DND-41 (cell line): ENCODE data around the gene MYLK4.

ENCODE experiments used
- ATAC-seq: fragments of 200-7000 bp; cut with Tn5 transposase; 3 replicates; pipeline ENCODE4 v1.9.1; 2021; ENCODE audit warnings: low read depth; ENCODE audit not compliant: insufficient read depth
- DNase-seq: peaks from one replicate; pipeline ENCODE4 v3.0.0-alpha.2; 2020
- H2AFZ ChIP-seq: 2 replicates; pipeline ENCODE4 v1.6.0; 2012; ENCODE audit warnings: low read depth, low read length
- H3K27ac ChIP-seq: 2 replicates; pipeline ENCODE4 v1.5.1; 2012; ENCODE audit warnings: low read length, inconsistent platforms
- H3K27me3 ChIP-seq: fragments of 200-600 bp; sonication (generic); 2 replicates; pipeline ENCODE4 v1.6.0; 2012; ENCODE audit warnings: low read length, mild to moderate bottlenecking, inconsistent platforms; ENCODE audit not compliant: insufficient read depth, poor library complexity
- H3K36me3 ChIP-seq: 2 replicates; pipeline ENCODE4 v1.5.1; 2012; ENCODE audit warnings: low read length, inconsistent platforms; ENCODE audit not compliant: insufficient read depth
- H3K4me1 ChIP-seq: 2 replicates; pipeline ENCODE4 v1.5.1; 2012; ENCODE audit warnings: mild to moderate bottlenecking, low read length; ENCODE audit not compliant: insufficient read depth
- H3K4me2 ChIP-seq: 2 replicates; pipeline ENCODE4 v1.6.0; 2012; ENCODE audit warnings: mild to moderate bottlenecking, moderate library complexity, low read length, inconsistent platforms; ENCODE audit not compliant: insufficient read depth
- H3K4me3 ChIP-seq, 2 experiments: fragments of 200-600 bp in 1 of 2; shearing (Covaris generic) in 1 of 2; 2 replicates each; pipeline ENCODE4 v1.5.1; 2012 to 2016; ENCODE audit warnings: inconsistent platforms in 2 of 2, low read length in 2 of 2, mild to moderate bottlenecking in 2 of 2, low read depth in 1 of 2, moderate library complexity in 1 of 2
- H3K79me2 ChIP-seq: 2 replicates; pipeline ENCODE4 v1.6.0; 2012; ENCODE audit warnings: low read length, inconsistent platforms; ENCODE audit not compliant: insufficient read depth
- H3K9ac ChIP-seq: 2 replicates; pipeline ENCODE4 v1.6.0; 2012; ENCODE audit warnings: low read depth, mild to moderate bottlenecking, inconsistent platforms, low read length, moderate library complexity
- H3K9me3 ChIP-seq: 2 replicates; pipeline ENCODE4 v1.5.1; 2012; ENCODE audit warnings: low read length, moderate library complexity, mild to moderate bottlenecking, inconsistent platforms; ENCODE audit not compliant: insufficient read depth, severe bottlenecking
- H4K20me1 ChIP-seq: 2 replicates; pipeline ENCODE4 v1.6.0; 2012; ENCODE audit warnings: low read length; ENCODE audit not compliant: insufficient read depth
- CTCF ChIP-seq: IDR thresholded peaks from 2 replicates; pipeline ENCODE4 v1.5.1; 2012; ENCODE audit warnings: borderline replicate concordance, low read length, moderate library complexity, mild to moderate bottlenecking; ENCODE audit not compliant: poor library complexity, severe bottlenecking; ENCODE audit errors: extremely low read depth
- EZH2 ChIP-seq: IDR thresholded peaks from 3 replicates; pipeline ENCODE4 v1.6.1; 2012; ENCODE audit warnings: borderline replicate concordance, low read depth, mild to moderate bottlenecking, moderate library complexity, low read length, inconsistent platforms; ENCODE audit not compliant: severe bottlenecking

Gene MYLK4

DNA sequence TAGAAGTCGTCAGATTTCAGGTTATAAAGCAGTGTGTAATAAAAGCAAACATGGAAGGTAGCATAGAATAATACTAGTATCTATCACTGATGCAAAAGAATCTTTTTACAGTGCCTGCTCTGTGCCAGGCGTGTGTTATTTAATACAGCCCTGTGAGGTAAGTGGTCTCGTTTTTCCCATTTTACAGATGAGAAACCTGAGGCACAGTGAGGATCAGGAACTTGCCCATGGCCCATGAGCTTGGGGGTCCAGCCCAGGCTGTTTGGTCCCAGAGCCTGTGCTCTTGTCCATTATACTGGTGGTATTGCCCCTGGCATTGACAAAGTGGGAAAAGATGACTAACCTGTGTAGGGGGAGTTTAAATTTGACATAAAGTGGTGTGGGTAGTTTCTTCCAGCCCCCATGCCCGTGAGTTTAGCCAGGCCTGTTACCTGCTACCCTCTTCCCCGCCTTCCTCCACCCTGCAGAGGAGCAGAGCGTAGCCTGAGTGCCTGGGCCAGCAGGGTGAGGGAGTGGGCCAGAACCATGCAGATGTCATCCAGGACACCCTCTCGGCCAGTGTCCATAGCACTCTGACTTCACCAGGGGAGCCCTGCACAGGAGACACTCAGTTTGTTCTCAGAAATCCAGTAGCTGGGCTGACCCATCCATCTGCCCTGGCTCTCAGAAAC is 31.1 kb upstream of the MYLK4 start:
- Histone ChIP-seq H4K20me1 (peaks cover 64% of the 10 kb centered on the region), H3K27me3 (no peaks in the 10 kb centered on the region), H3K4me2 (no peak overlapping the region), H3K9me3 (no peaks in the 10 kb centered on the region), H2AFZ (no peak overlapping the region), H3K9ac (no peak overlapping the region), H3K27ac (no peak overlapping the region), H3K4me3 (no peak overlapping the region), H3K36me3 (peaks cover 94% of the 10 kb centered on the region), H3K79me2 (peaks cover 91% of the 10 kb centered on the region), H3K4me1 (no peaks in the 10 kb centered on the region)
- TF ChIP-seq CTCF = no peak
- no peak for TF ChIP-seq EZH2
- ATAC-seq = no peak
- no peak for DNase-seq

DNA sequence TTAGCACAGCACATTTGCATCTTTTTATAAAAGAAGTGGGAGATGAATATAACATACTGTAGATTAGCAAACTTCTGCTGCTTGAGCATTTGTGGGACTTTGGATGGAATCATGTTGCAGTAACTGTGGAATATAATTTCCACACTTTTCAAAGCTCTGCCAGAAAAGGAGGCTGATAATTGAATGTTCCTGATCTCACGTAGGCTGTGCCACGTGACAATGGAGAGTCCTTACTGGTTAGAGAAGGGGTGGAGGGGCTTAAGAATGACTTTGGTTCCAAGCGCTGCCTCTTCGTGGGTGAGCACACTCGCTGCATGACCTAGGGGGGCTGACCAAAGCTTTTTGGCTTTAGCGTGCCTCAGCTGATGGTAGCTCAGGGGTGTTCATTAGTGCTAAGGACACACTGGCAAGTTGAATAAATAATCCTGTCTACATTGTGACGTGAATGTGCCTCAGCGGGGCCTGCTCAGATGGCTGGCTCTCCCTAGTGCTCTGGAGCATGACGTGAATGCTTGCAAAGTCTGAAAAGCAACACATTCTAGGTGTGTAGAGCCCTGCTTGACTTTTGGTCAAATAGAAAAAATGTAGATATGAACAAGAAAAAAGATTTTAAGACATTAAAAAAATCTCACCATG is 29.5 kb upstream of the MYLK4 start:
- Histone ChIP-seq H2AFZ (no peak overlapping the region), H3K27me3 (no peaks in the 10 kb centered on the region), H3K27ac (no peak overlapping the region), H3K36me3 (peaks cover 93% of the 10 kb centered on the region), H3K9me3 (no peaks in the 10 kb centered on the region), H3K79me2 (peaks cover 94% of the 10 kb centered on the region), H3K9ac (no peak overlapping the region), H3K4me3 (no peak overlapping the region), H3K4me1 (no peaks in the 10 kb centered on the region), H3K4me2 (no peak overlapping the region), H4K20me1 (peaks cover 75% of the 10 kb centered on the region)
- DNase-seq = no peak
- TF ChIP-seq CTCF (no peak), EZH2 (no peak)
- no peak for ATAC-seq

DNA sequence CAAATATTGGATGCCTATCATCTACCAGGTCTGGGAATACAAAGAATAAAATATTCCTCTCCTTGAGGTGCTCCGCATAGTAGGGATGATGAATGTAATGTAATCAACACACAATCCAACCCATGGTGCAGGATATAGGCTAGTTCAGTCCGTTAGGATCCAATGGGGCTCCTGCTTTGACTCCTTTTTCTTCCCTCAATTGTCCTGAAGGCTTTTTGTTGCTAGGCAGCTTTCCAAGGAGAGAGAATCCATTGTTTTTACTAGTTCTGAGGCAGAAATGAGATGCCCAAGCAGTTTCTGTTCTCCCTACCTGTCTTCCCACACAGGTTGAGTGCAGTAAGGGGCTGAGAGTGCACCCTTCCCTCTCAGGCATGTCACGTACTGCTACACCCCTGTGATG is 26.5 kb upstream of the MYLK4 start:
- ATAC-seq (no peak), DNase-seq (no peak)
- no peaks in the 10 kb centered on the region for H3K27me3 ChIP-seq
- no peak overlapping the region for H3K4me3 ChIP-seq
- peaks cover 94% of the 10 kb centered on the region for H3K36me3 ChIP-seq
- H3K27ac ChIP-seq = no peak overlapping the region
- H2AFZ ChIP-seq = no peak overlapping the region
- H3K9me3 ChIP-seq = no peaks in the 10 kb centered on the region
- TF ChIP-seq CTCF = no peak
- TF ChIP-seq EZH2 = no peak
- no peaks in the 10 kb centered on the region for H3K4me1 ChIP-seq
- H3K9ac ChIP-seq = no peak overlapping the region
- no peak overlapping the region for H3K4me2 ChIP-seq
- H4K20me1 ChIP-seq = peaks cover 87% of the 10 kb centered on the region
- peaks cover 100% of the 10 kb centered on the region for H3K79me2 ChIP-seq
